ENCODE data around the gene CCDC172. TPM values are rescaled to one million over a fixed set of nuclear protein-coding genes. Genes with fewer than 3 reads are reported as not detected.

The CCDC172 gene
- total and polyA plus RNA-seq, 2 experiments from 2014 or later: 4.6 to 17.6 TPM

GRCh38 chr10:116300542-116300941 lies 23.7 kb upstream of the CCDC172 start:
- Mint-ChIP-seq H3K36me3 (ENCODE audit: low read depth) (no peaks in the 10 kb centered on the region; the same call in 2 of the 3 replicates), H3K27ac (no peak overlapping the region), H3K9me3 (no peaks in the 10 kb centered on the region; the same call in 2 of the 3 replicates), H3K4me3 (no peak overlapping the region), H3K4me1 (no peaks in the 10 kb centered on the region), H3K27me3 (ENCODE audit: insufficient read depth, low read depth, poor library complexity) (no peaks in the 10 kb centered on the region)
- Histone ChIP-seq H3K36me3 (ENCODE audit: insufficient read depth) (no peaks in the 10 kb centered on the region), H4K20me1 (replicated peaks; ENCODE audit: insufficient read depth) (no peaks in the 10 kb centered on the region), H3K27ac (ENCODE audit: low read depth) (no peak overlapping the region), H3K79me2 (replicated peaks; ENCODE audit: insufficient read depth) (no peaks in the 10 kb centered on the region), H3K9me2 (ENCODE audit: insufficient read depth) (no peaks in the 10 kb centered on the region), H2AFZ (no peak overlapping the region), H3F3A (replicated peaks; ENCODE audit: low read depth) (no peaks in the 10 kb centered on the region), H3K4me3 (no peak overlapping the region), H3K4me2 (no peak overlapping the region), H3K4me1 (ENCODE audit: insufficient read depth) (no peaks in the 10 kb centered on the region), H3K27me3 (ENCODE audit: insufficient read depth) (no peaks in the 10 kb centered on the region)
- TF ChIP-seq, protein P1, sequence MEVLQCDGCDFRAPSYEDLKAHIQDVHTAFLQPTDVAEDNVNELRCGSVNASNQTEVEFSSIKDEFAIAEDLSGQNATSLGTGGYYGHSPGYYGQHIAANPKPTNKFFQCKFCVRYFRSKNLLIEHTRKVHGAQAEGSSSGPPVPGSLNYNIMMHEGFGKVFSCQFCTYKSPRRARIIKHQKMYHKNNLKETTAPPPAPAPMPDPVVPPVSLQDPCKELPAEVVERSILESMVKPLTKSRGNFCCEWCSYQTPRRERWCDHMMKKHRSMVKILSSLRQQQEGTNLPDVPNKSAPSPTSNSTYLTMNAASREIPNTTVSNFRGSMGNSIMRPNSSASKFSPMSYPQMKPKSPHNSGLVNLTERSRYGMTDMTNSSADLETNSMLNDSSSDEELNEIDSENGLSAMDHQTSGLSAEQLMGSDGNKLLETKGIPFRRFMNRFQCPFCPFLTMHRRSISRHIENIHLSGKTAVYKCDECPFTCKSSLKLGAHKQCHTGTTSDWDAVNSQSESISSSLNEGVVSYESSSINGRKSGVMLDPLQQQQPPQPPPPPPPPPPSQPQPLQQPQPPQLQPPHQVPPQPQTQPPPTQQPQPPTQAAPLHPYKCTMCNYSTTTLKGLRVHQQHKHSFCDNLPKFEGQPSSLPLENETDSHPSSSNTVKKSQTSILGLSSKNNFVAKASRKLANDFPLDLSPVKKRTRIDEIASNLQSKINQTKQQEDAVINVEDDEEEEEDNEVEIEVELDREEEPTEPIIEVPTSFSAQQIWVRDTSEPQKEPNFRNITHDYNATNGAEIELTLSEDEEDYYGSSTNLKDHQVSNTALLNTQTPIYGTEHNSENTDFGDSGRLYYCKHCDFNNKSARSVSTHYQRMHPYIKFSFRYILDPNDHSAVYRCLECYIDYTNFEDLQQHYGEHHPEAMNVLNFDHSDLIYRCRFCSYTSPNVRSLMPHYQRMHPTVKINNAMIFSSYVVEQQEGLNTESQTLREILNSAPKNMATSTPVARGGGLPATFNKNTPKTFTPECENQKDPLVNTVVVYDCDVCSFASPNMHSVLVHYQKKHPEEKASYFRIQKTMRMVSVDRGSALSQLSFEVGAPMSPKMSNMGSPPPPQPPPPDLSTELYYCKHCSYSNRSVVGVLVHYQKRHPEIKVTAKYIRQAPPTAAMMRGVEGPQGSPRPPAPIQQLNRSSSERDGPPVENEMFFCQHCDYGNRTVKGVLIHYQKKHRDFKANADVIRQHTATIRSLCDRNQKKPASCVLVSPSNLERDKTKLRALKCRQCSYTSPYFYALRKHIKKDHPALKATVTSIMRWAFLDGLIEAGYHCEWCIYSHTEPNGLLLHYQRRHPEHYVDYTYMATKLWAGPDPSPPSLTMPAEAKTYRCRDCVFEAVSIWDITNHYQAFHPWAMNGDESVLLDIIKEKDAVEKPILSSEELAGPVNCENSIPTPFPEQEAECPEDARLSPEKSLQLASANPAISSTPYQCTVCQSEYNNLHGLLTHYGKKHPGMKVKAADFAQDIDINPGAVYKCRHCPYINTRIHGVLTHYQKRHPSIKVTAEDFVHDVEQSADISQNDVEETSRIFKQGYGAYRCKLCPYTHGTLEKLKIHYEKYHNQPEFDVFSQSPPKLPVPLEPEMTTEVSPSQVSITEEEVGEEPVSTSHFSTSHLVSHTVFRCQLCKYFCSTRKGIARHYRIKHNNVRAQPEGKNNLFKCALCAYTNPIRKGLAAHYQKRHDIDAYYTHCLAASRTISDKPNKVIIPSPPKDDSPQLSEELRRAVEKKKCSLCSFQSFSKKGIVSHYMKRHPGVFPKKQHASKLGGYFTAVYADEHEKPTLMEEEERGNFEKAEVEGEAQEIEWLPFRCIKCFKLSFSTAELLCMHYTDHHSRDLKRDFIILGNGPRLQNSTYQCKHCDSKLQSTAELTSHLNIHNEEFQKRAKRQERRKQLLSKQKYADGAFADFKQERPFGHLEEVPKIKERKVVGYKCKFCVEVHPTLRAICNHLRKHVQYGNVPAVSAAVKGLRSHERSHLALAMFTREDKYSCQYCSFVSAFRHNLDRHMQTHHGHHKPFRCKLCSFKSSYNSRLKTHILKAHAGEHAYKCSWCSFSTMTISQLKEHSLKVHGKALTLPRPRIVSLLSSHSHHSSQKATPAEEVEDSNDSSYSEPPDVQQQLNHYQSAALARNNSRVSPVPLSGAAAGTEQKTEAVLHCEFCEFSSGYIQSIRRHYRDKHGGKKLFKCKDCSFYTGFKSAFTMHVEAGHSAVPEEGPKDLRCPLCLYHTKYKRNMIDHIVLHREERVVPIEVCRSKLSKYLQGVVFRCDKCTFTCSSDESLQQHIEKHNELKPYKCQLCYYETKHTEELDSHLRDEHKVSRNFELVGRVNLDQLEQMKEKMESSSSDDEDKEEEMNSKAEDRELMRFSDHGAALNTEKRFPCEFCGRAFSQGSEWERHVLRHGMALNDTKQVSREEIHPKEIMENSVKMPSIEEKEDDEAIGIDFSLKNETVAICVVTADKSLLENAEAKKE (CRISPR knock-in tag; IDR thresholded peaks at IDR 0.05): no peak
- TF ChIP-seq STAT1 (IDR thresholded peaks at IDR 0.05; ENCODE audit: unreplicated experiment): no peak
- TF ChIP-seq EZH2phosphoT487 (IDR thresholded peaks at IDR 0.05; ENCODE audit: unreplicated experiment): no peak
- TF ChIP-seq CTCF (conservative IDR thresholded peaks at IDR 0.05; ENCODE audit: low read depth in 2 of 2): no peak
- no peak for TF ChIP-seq NANOG (IDR thresholded peaks at IDR 0.05; ENCODE audit: borderline replicate concordance)
- TF ChIP-seq JUNB (IDR thresholded peaks at IDR 0.05; ENCODE audit: unreplicated experiment): no peak
- TF ChIP-seq, protein P2, sequence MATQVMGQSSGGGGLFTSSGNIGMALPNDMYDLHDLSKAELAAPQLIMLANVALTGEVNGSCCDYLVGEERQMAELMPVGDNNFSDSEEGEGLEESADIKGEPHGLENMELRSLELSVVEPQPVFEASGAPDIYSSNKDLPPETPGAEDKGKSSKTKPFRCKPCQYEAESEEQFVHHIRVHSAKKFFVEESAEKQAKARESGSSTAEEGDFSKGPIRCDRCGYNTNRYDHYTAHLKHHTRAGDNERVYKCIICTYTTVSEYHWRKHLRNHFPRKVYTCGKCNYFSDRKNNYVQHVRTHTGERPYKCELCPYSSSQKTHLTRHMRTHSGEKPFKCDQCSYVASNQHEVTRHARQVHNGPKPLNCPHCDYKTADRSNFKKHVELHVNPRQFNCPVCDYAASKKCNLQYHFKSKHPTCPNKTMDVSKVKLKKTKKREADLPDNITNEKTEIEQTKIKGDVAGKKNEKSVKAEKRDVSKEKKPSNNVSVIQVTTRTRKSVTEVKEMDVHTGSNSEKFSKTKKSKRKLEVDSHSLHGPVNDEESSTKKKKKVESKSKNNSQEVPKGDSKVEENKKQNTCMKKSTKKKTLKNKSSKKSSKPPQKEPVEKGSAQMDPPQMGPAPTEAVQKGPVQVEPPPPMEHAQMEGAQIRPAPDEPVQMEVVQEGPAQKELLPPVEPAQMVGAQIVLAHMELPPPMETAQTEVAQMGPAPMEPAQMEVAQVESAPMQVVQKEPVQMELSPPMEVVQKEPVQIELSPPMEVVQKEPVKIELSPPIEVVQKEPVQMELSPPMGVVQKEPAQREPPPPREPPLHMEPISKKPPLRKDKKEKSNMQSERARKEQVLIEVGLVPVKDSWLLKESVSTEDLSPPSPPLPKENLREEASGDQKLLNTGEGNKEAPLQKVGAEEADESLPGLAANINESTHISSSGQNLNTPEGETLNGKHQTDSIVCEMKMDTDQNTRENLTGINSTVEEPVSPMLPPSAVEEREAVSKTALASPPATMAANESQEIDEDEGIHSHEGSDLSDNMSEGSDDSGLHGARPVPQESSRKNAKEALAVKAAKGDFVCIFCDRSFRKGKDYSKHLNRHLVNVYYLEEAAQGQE (IDR thresholded peaks at IDR 0.05; ENCODE audit: unreplicated experiment): no peak
- no peak for TF ChIP-seq ZNF114 (CRISPR knock-in tag; IDR thresholded peaks at IDR 0.05)
- TF ChIP-seq, protein P3, sequence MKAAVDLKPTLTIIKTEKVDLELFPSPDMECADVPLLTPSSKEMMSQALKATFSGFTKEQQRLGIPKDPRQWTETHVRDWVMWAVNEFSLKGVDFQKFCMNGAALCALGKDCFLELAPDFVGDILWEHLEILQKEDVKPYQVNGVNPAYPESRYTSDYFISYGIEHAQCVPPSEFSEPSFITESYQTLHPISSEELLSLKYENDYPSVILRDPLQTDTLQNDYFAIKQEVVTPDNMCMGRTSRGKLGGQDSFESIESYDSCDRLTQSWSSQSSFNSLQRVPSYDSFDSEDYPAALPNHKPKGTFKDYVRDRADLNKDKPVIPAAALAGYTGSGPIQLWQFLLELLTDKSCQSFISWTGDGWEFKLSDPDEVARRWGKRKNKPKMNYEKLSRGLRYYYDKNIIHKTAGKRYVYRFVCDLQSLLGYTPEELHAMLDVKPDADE (IDR thresholded peaks at IDR 0.05): no peak
- TF ChIP-seq POLR2AphosphoS5 (IDR thresholded peaks at IDR 0.05; ENCODE audit: low read depth): no peak
- DNase-seq (ENCODE audit: low spot score) (no peak), ATAC-seq (no peak)

Measured in GM23338 (cell line).